OCI-LY3 (cell line): ENCODE results near the gene NRAP.

Source experiments
- CTCF ChIP-seq: fragments of 200-600, 300-600 bp; sonication (generic); IDR thresholded peaks from 2 replicates; pipeline ENCODE4 v1.5.1; 2014; ENCODE audit warnings: antibody characterized with exemption, low read length, low read depth
- EZH2phosphoT487 ChIP-seq: fragments of 200-600 bp; shearing (Covaris generic); IDR thresholded peaks from 2 replicates; pipeline ENCODE4 v1.6.1; 2018; ENCODE audit warnings: antibody characterized with exemption, mixed run types, low read depth

- TF ChIP-seq CTCF (no peak), EZH2phosphoT487 (no peak)
Measured at GRCh38 chr10:113604572-113604971, 59.3 kb downstream of the NRAP start.
